Gastrocnemius medialis (tissue), 4 donors: Measurements from ENCODE around the gene FARS2. TPM values are rescaled to one million over a fixed set of nuclear protein-coding genes. Genes with fewer than 3 reads are reported as not detected.

Source experiments
- ATAC-seq, 2 donors: fragments of 150-250 bp; one replicate each; pipeline ENCODE4 v1.9.1; 2016
- DNase-seq, 2 donors: peaks; one replicate each; pipeline ENCODE4 v3.0.0-alpha.2; 2019
- H3K27ac ChIP-seq, 4 donors: fragments of 200-600 bp; sonication (generic); 1 replicate in 1 of 4; 2 replicates in 3 of 4; pipeline ENCODE4 v1.5.1; 2016 to 2018; ENCODE audit warnings: mild to moderate bottlenecking in 2 of 4, moderate library complexity in 1 of 4
- H3K27me3 ChIP-seq, 3 donors: fragments of 200-600 bp; sonication (generic) in 2 of 3; 1 replicate in 1 of 3; 2 replicates in 2 of 3; pipeline versions ENCODE4 v1.5.1 to v1.6.0; 2016 to 2019; ENCODE audit warnings: mild to moderate bottlenecking in 1 of 3, moderate library complexity in 1 of 3
- H3K36me3 ChIP-seq, 2 donors: fragments of 200-600 bp; sonication (generic) in 1 of 2; one replicate each; pipeline ENCODE4 v1.5.1; 2017 to 2018
- H3K4me1 ChIP-seq, 2 donors: fragments of 200-600 bp; sonication (generic) in 1 of 2; one replicate each; pipeline ENCODE4 v1.5.1; 2016 to 2017; ENCODE audit warnings: mild to moderate bottlenecking in 2 of 2
- H3K4me3 ChIP-seq, 4 donors: fragments of 200-600 bp; sonication (generic) in 3 of 4; 1 replicate in 1 of 4; 2 replicates in 3 of 4; pipeline ENCODE4 v1.5.1; 2016 to 2019; ENCODE audit warnings: mild to moderate bottlenecking in 2 of 4
- H3K9me3 ChIP-seq, 3 donors: fragments of 200-600 bp; sonication (generic) in 2 of 3; 1 replicate in 1 of 3; 2 replicates in 2 of 3; pipeline ENCODE4 v1.5.1; 2016 to 2019
- CTCF ChIP-seq, 5 experiments: fragments of 450-650 bp in 3 of 5; fragments of 200-600 bp in 2 of 5; sonication (generic) in 2 of 5; IDR thresholded peaks in 4 of 5; conservative IDR thresholded peaks in 1 of 5; 1 replicate in 4 of 5; 2 replicates in 1 of 5; pipeline ENCODE4 v1.5.1; 2016 to 2019; ENCODE audit warnings: antibody characterized with exemption in 5 of 5, mild to moderate bottlenecking in 3 of 5, moderate library complexity in 3 of 5
- POLR2A ChIP-seq, 2 donors: fragments of 450-650 bp; IDR thresholded peaks; one replicate each; pipeline ENCODE4 v1.6.1; 2017; ENCODE audit warnings: antibody characterized with exemption in 2 of 2, mild to moderate bottlenecking in 2 of 2, moderate library complexity in 2 of 2
- in situ Hi-C, 4 donors: fragments of 200-750 bp; cut with MboI; loops; one replicate each; pipeline versions ENCODE4 v1.15.0 to v1.8.0; 2017; ENCODE audit warnings: low sequenced_read_pairs in 4 of 4
- intact Hi-C: fragments of 100-400 bp; cut with DNase I; formaldehyde crosslinking; loops from one replicate; pipeline ENCODE4 v1.15.1; 2023; ENCODE audit warnings: low total_unique reads
- total RNA-seq, 4 donors: library from RNA; depleted of rRNA; stranded (reverse); fragments of >200 nt; gene quantifications; one replicate each; pipeline versions ENCODE4 v1.1.0 to v1.2.3, GENCODE V29; 2016

Gene FARS2
- total RNA-seq, 4 donors from 2014 or later: 13.6 to 24.0 (median 15.8) TPM

- no peaks in the 10 kb centered on the region for H3K4me1 ChIP-seq
- no peaks in the 10 kb centered on the region for H3K36me3 ChIP-seq
- DNase-seq: no peak
- no peak overlapping the region for H3K4me3 ChIP-seq
- no peak for TF ChIP-seq CTCF (IDR thresholded peaks at IDR 0.05 in 4 of 5, conservative IDR thresholded peaks at IDR 0.05 in 1 of 5)
- TF ChIP-seq POLR2A (IDR thresholded peaks at IDR 0.05): no peak
- intact Hi-C loops (no loop called here), in situ Hi-C loops (no loop called here)
- no peaks in the 10 kb centered on the region for H3K9me3 ChIP-seq
- H3K27ac ChIP-seq: no peak overlapping the region
- ATAC-seq: no peak
- no peaks in the 10 kb centered on the region for H3K27me3 ChIP-seq
Measured at GRCh38 chr6:5373430-5373829, 112.1 kb downstream of the FARS2 start.

- H3K27ac ChIP-seq: no peak overlapping the region
- no peaks in the 10 kb centered on the region for H3K4me1 ChIP-seq
- TF ChIP-seq POLR2A (IDR thresholded peaks at IDR 0.05): no peak
- no peak for TF ChIP-seq CTCF (IDR thresholded peaks at IDR 0.05 in 4 of 5, conservative IDR thresholded peaks at IDR 0.05 in 1 of 5)
- ATAC-seq: no peak
- no peak for DNase-seq
- in situ Hi-C loops: loop anchor here in 1 of 4 donors (25.0 kb wide), 1 partner anchor 241 kb away; no protein-coding TSS in a partner anchor
- H3K27me3 ChIP-seq: no peaks in the 10 kb centered on the region
- no peaks in the 10 kb centered on the region for H3K36me3 ChIP-seq
- H3K9me3 ChIP-seq: no peaks in the 10 kb centered on the region
- H3K4me3 ChIP-seq: no peak overlapping the region
- intact Hi-C loops: no loop called here
Measured at GRCh38 chr6:5378331-5378730, 117.0 kb downstream of the FARS2 start.

- intact Hi-C loops: no loop called here
- in situ Hi-C loops: loop anchor here in 1 of 4 donors (25.0 kb wide), 1 partner anchor 242 kb away; no protein-coding TSS in a partner anchor
- Histone ChIP-seq H3K4me1 (no peaks in the 10 kb centered on the region), H3K9me3 (no peaks in the 10 kb centered on the region), H3K27me3 (no peaks in the 10 kb centered on the region), H3K4me3 (no peak overlapping the region), H3K36me3 (no peaks in the 10 kb centered on the region), H3K27ac (no peak overlapping the region)
- ATAC-seq (no peak), DNase-seq (no peak)
- TF ChIP-seq POLR2A (IDR thresholded peaks at IDR 0.05) (no peak), CTCF (IDR thresholded peaks at IDR 0.05 in 4 of 5, conservative IDR thresholded peaks at IDR 0.05 in 1 of 5) (peak in 3 of 5 experiments; percentile 23 to 43 (median 42))
Measured at GRCh38 chr6:5379647-5380242, 118.4 kb downstream of the FARS2 start.

GRCh38 chr6:5383856-5384255 is 122.5 kb downstream of the FARS2 start:
- peaks cover 0 to 5% of the 10 kb centered on the region in 2 donors for H3K4me1 ChIP-seq
- intact Hi-C loops: no loop called here
- no peak for ATAC-seq
- H3K36me3 ChIP-seq: no peaks in the 10 kb centered on the region
- no peak overlapping the region for H3K27ac ChIP-seq
- TF ChIP-seq CTCF (IDR thresholded peaks at IDR 0.05 in 4 of 5, conservative IDR thresholded peaks at IDR 0.05 in 1 of 5) (no peak), POLR2A (IDR thresholded peaks at IDR 0.05) (no peak)
- no peak overlapping the region for H3K4me3 ChIP-seq
- no peaks in the 10 kb centered on the region for H3K9me3 ChIP-seq
- in situ Hi-C loops: loop anchor here in 1 of 4 donors (25.0 kb wide), 1 partner anchor 247 kb away; no protein-coding TSS in a partner anchor
- H3K27me3 ChIP-seq: no peaks in the 10 kb centered on the region
- no peak for DNase-seq
